ENCODE data around the gene ABCB1. TPM values are rescaled to one million over a fixed set of nuclear protein-coding genes. Genes with fewer than 3 reads are reported as not detected.

The ABCB1 gene
- total RNA-seq, 4 donors from 2014 or later, result 5.6 to 18.4 (median 8.2) TPM

DNA sequence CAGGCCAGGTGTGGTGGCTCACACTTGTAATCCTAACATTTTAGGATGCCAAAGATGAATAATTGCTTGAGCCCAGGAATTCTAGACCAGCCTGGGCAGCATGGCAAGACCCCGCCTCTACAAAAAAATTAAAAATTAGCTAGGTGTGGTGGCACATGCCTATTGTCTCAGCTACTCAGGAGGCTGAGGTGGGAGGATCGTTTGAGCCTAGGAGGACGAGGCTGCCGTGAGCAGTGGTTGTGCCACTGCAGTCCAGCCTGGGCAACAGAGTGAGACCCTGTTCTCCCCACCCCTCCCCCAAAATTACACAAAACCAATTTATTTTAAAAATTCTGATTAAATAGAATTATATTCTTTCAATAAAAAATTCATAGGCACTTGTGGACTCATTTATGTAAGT, 39.0 kb downstream of the ABCB1 start:
- Histone ChIP-seq H3K36me3 (no peaks in the 10 kb centered on the region), H3K4me1 (no peaks in the 10 kb centered on the region), H3K4me3 (no peak overlapping the region), H3K27ac (no peak overlapping the region), H3K9me3 (no peaks in the 10 kb centered on the region), H3K27me3 (no peaks in the 10 kb centered on the region)
- 83% methylated on average over 4 of the region's 4 CpGs; no CpG with 5 or more reads in 1 of the 2 donors for WGBS, 2 donors (ENCODE audit: low coverage in 1 of 2)
- TF ChIP-seq POLR2A (IDR thresholded peaks at IDR 0.05) (no peak), POLR2AphosphoS5 (IDR thresholded peaks at IDR 0.05) (no peak), EP300 (IDR thresholded peaks at IDR 0.05) (no peak)
- TF ChIP-seq, protein P1, sequence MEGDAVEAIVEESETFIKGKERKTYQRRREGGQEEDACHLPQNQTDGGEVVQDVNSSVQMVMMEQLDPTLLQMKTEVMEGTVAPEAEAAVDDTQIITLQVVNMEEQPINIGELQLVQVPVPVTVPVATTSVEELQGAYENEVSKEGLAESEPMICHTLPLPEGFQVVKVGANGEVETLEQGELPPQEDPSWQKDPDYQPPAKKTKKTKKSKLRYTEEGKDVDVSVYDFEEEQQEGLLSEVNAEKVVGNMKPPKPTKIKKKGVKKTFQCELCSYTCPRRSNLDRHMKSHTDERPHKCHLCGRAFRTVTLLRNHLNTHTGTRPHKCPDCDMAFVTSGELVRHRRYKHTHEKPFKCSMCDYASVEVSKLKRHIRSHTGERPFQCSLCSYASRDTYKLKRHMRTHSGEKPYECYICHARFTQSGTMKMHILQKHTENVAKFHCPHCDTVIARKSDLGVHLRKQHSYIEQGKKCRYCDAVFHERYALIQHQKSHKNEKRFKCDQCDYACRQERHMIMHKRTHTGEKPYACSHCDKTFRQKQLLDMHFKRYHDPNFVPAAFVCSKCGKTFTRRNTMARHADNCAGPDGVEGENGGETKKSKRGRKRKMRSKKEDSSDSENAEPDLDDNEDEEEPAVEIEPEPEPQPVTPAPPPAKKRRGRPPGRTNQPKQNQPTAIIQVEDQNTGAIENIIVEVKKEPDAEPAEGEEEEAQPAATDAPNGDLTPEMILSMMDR (IDR thresholded peaks at IDR 0.05), result no peak
- no peak for ATAC-seq

GRCh38 chr7:87561102-87561501, 39.6 kb downstream of the ABCB1 start:
- TF ChIP-seq POLR2AphosphoS5 (IDR thresholded peaks at IDR 0.05) (no peak), POLR2A (IDR thresholded peaks at IDR 0.05) (no peak), EP300 (IDR thresholded peaks at IDR 0.05) (no peak)
- TF ChIP-seq, protein P1 (IDR thresholded peaks at IDR 0.05), result no peak
- 25 to 42% methylated on average over 2 of the region's 2 CpGs for WGBS, 2 donors (ENCODE audit: low coverage in 1 of 2)
- H3K4me1 ChIP-seq, result no peaks in the 10 kb centered on the region
- no peaks in the 10 kb centered on the region for H3K9me3 ChIP-seq
- H3K4me3 ChIP-seq, result no peak overlapping the region
- ATAC-seq, result no peak
- H3K27me3 ChIP-seq, result no peaks in the 10 kb centered on the region
- no peak overlapping the region for H3K27ac ChIP-seq
- H3K36me3 ChIP-seq, result no peaks in the 10 kb centered on the region

DNA sequence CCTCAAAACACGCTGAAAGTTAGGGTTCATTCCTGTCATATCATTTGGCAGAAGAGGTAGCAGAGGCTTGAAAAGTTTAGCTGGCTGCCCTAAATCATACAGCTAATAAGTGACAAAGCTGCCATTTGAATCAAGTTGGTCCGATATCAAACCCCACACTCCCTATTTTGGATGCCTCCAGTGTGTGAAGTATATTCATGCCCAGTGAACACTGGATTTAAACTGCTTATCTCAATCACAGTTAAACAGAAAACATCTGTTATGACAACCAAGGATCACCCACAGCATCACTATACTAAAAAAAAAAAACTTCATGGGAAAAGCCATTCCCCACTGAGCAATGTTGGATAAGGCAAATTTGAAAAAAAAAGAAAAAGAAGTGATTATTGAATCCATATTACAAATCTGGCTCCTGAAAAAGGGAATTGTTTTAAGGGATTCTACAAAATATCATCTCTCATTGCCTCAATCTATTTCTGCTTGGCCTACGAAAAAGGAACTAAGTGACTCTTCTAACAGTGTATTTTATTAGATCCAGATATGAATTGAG, 48.3 kb downstream of the ABCB1 start:
- Histone ChIP-seq H3K9me3 (no peaks in the 10 kb centered on the region), H3K36me3 (no peaks in the 10 kb centered on the region), H3K4me3 (no peak overlapping the region), H3K4me1 (no peaks in the 10 kb centered on the region), H3K27ac (no peak overlapping the region), H3K27me3 (no peaks in the 10 kb centered on the region)
- TF ChIP-seq, protein P1 (IDR thresholded peaks at IDR 0.05), result no peak
- TF ChIP-seq POLR2A (IDR thresholded peaks at IDR 0.05) (no peak), POLR2AphosphoS5 (IDR thresholded peaks at IDR 0.05) (no peak), EP300 (IDR thresholded peaks at IDR 0.05) (no peak)
- 73 to 85% methylated on average over 2 to 3 of the region's 3 CpGs for WGBS, 2 donors (ENCODE audit: low coverage in 1 of 2)
- no peak for ATAC-seq

DNA sequence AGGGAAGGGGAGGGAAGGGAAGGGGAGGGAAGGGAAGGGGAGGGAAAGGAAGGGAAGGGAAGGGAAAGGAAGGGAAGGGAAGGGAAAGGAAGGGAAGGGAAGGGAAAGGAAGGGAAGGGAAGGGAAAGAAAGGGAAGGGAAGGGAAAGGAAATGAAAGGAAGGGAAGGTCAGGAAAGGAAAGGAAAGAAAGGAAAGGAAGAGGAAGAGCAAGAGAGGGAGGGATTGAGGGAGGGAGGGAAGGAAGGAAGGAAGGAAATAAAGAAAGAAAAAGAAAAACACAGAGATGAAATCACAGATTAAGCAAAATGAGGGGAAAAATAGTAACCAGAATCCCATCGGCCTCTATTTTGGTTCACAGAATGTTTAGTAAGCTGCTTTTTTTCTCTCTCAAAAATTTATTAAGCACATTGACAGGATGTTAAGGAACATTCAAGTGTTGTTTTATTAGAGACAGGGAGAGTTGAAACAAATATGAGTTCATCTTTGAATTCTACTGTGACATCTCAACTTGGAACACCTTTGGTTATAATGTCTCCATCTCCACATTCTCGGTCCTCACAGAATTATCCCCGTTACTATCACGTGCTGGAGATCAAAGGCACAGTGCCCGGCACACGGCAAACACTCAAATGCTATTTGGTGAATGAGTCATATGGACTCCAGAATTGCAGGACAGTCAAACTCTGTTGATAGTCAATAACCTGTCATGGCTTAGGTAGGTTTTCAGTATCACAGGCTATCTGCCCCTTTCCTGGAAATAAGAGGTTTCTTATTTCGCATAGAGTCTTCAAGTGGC, 52.4 kb downstream of the ABCB1 start:
- Histone ChIP-seq H3K4me1 (no peaks in the 10 kb centered on the region), H3K4me3 (no peak overlapping the region), H3K36me3 (no peaks in the 10 kb centered on the region), H3K27me3 (no peaks in the 10 kb centered on the region), H3K27ac (no peak overlapping the region), H3K9me3 (no peaks in the 10 kb centered on the region)
- TF ChIP-seq EP300 (IDR thresholded peaks at IDR 0.05) (no peak), POLR2A (IDR thresholded peaks at IDR 0.05) (no peak), POLR2AphosphoS5 (IDR thresholded peaks at IDR 0.05) (no peak)
- TF ChIP-seq, protein P1 (IDR thresholded peaks at IDR 0.05), result no peak
- ATAC-seq, result no peak
- 88 to 92% methylated on average over 7 of the region's 7 CpGs for WGBS, 2 donors (ENCODE audit: low coverage in 1 of 2)

DNA sequence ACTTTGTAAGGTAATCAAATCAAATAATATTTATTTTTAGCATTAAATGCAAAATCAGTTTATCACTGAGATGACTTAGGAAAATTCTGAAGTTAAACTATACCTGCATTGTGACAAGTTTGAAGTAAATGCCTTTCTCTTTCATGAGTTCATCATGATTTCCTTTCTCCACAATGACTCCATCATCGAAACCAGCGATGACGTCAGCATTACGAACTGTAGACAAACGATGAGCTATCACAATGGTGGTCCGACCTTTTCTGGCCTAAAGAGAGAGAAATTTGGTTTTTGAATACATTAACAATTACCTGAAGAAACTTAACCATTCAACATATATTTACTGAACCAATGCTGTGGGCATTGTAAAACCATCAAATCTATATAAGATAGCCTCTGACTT, 54.9 kb downstream of the ABCB1 start:
- WGBS, 2 donors (ENCODE audit: low coverage in 1 of 2), result 84 to 92% methylated on average over 6 of the region's 6 CpGs
- H3K4me3 ChIP-seq, result no peak overlapping the region
- no peaks in the 10 kb centered on the region for H3K27me3 ChIP-seq
- ATAC-seq, result no peak
- H3K9me3 ChIP-seq, result no peaks in the 10 kb centered on the region
- H3K27ac ChIP-seq, result no peak overlapping the region
- TF ChIP-seq POLR2A (IDR thresholded peaks at IDR 0.05), result no peak
- TF ChIP-seq, protein P1 (IDR thresholded peaks at IDR 0.05), result no peak
- no peaks in the 10 kb centered on the region for H3K36me3 ChIP-seq
- no peaks in the 10 kb centered on the region for H3K4me1 ChIP-seq
